OCI-LY7 (cell line): ENCODE results near the gene TECPR2.

Source experiments
- EZH2phosphoT487 ChIP-seq: fragments of 200-600 bp; sonication (generic); IDR thresholded peaks from 2 replicates; pipeline ENCODE4 v1.6.1; 2018; ENCODE audit warnings: low read depth, borderline replicate concordance, mild to moderate bottlenecking, mixed run types, antibody characterized with exemption, low read length, moderate library complexity, mixed read lengths
- TF ChIP-seq, protein P1 (sequence below): fragments of 200-600 bp; sonication (generic); conservative IDR thresholded peaks from 2 replicates; pipeline ENCODE4 v1.5.1; 2014; ENCODE audit warnings: mild to moderate bottlenecking, antibody characterized with exemption, low read length, moderate library complexity, mixed read lengths

DNA sequence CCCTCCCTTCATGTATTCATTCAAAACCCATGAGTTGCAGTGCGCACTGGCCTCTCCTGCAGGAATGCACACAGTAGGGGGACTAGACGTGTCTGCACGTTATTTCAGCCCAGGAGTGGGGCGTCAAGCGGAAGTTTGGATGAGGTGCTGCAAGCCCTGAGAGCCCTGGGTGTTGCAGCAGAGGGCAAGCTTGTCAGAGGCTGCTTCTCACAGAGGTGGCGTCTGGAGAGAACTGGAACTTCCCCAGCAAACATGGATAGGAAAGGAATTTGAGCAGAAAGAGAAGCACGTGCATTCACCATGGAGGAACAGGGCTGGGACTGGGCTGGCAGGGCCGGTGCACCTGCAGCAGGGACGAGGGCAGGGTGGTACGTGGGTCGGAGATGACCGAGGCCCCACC, 64.9 kb downstream of the TECPR2 start:
- TF ChIP-seq, protein P1, sequence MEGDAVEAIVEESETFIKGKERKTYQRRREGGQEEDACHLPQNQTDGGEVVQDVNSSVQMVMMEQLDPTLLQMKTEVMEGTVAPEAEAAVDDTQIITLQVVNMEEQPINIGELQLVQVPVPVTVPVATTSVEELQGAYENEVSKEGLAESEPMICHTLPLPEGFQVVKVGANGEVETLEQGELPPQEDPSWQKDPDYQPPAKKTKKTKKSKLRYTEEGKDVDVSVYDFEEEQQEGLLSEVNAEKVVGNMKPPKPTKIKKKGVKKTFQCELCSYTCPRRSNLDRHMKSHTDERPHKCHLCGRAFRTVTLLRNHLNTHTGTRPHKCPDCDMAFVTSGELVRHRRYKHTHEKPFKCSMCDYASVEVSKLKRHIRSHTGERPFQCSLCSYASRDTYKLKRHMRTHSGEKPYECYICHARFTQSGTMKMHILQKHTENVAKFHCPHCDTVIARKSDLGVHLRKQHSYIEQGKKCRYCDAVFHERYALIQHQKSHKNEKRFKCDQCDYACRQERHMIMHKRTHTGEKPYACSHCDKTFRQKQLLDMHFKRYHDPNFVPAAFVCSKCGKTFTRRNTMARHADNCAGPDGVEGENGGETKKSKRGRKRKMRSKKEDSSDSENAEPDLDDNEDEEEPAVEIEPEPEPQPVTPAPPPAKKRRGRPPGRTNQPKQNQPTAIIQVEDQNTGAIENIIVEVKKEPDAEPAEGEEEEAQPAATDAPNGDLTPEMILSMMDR = no peak
- TF ChIP-seq EZH2phosphoT487 = no peak
